HCT116 (cell line): ENCODE measurements around the gene AUTS2.

ENCODE experiments used
- JUND ChIP-seq: IDR thresholded peaks from 2 replicates; pipeline ENCODE4 v1.6.1; 2012
- TF ChIP-seq, protein P1 (sequence below), 3 experiments: fragments of 200-600 bp in 1 of 3; sonication (generic) in 1 of 3; IDR thresholded peaks in 2 of 3; conservative IDR thresholded peaks in 1 of 3; 2 replicates each; pipeline ENCODE4 v1.5.1; 2012 to 2017; ENCODE audit warnings: low read depth in 2 of 3, low read length in 2 of 3, antibody characterized with exemption in 1 of 3, borderline replicate concordance in 1 of 3, control low read depth in 1 of 3, mild to moderate bottlenecking in 1 of 3, mixed read lengths in 1 of 3, mixed run types in 1 of 3, moderate library complexity in 1 of 3; ENCODE audit not compliant: insufficient read depth in 1 of 3

DNA sequence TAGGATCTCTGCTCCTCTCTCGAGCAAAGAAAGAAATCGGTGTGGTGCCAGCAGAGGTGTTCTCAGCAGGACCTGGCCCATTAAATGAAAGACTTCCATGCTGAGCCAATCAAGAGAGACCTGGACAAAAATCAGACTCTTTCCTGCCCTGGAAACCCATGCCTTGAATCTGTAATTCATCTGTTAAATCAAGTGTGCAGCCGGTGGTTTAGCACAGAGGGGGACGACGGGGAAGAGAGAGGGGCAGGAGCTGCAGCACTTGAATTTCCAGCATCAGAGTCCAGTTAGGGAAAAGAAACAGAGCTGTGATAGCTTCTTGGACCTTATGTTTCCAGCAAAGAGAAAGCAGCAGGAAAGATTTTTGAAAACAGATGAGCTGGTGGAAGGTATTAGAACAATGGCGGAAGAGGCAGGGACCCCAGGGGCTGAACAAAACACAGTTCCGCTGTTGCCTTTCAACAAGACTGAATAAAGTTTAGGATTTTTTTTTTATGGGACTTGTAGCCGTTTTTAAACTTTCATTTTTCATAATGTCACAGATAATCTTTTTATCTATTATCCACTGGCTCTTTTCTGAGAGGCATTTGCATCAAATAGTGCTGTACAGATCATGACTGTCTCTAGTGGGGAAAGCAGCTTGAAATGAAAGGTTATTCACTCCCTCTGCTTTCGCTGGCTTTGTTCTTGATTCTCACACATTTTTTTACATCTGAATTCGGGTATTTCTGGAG is 990.1 kb downstream of the AUTS2 start:
- TF ChIP-seq, protein P1, sequence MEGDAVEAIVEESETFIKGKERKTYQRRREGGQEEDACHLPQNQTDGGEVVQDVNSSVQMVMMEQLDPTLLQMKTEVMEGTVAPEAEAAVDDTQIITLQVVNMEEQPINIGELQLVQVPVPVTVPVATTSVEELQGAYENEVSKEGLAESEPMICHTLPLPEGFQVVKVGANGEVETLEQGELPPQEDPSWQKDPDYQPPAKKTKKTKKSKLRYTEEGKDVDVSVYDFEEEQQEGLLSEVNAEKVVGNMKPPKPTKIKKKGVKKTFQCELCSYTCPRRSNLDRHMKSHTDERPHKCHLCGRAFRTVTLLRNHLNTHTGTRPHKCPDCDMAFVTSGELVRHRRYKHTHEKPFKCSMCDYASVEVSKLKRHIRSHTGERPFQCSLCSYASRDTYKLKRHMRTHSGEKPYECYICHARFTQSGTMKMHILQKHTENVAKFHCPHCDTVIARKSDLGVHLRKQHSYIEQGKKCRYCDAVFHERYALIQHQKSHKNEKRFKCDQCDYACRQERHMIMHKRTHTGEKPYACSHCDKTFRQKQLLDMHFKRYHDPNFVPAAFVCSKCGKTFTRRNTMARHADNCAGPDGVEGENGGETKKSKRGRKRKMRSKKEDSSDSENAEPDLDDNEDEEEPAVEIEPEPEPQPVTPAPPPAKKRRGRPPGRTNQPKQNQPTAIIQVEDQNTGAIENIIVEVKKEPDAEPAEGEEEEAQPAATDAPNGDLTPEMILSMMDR (IDR thresholded peaks at IDR 0.05 in 2 of 3, conservative IDR thresholded peaks at IDR 0.05 in 1 of 3; ENCODE audit: borderline replicate concordance in 1 of 3, insufficient read depth in 1 of 3, low read depth in 2 of 3, low read length in 2 of 3): no peak
- no peak for TF ChIP-seq JUND
